ENCODE results near the gene ETS2.
"Not testable (repeated sequence)": the region's sequence is repeated elsewhere in the genome, so short reads cannot be mapped to it uniquely, and the experiment has no call there.

The ETS2 gene

GRCh38 chr21:38819051-38819718 lies 13.5 kb downstream of the ETS2 start:
- DNase-seq: no peak

GRCh38 chr21:38819719-38820159 lies 14.0 kb downstream of the ETS2 start:
- peak; percentile 8 for DNase-seq

GRCh38 chr21:38820471-38821239 lies 14.9 kb downstream of the ETS2 start:
- no peak for DNase-seq

GRCh38 chr21:38821248-38821647 lies 15.5 kb downstream of the ETS2 start:
- no peak for DNase-seq

GRCh38 chr21:38821959-38822682 lies 16.4 kb downstream of the ETS2 start:
- no peak for DNase-seq

GRCh38 chr21:38822778-38823238 lies 17.1 kb downstream of the ETS2 start:
- no peak for DNase-seq

GRCh38 chr21:38823737-38824123 lies 18.0 kb downstream of the ETS2 start:
- DNase-seq: no peak

- no peak for DNase-seq
Measured at GRCh38 chr21:38824124-38824822, 18.5 kb downstream of the ETS2 start.

- DNase-seq: no peak
Measured at GRCh38 chr21:38825269-38825668, 19.5 kb downstream of the ETS2 start.

GRCh38 chr21:38825921-38826320 lies 20.2 kb downstream of the ETS2 start:
- DNase-seq: no peak

GRCh38 chr21:38828111-38828510 lies 22.4 kb downstream of the ETS2 start:
- DNase-seq: not testable (repeated sequence)

GRCh38 chr21:38830671-38831525 lies 25.2 kb downstream of the ETS2 start:
- no peak for DNase-seq

- peak; percentile 64 for DNase-seq
Measured at GRCh38 chr21:38831526-38832467, 26.1 kb downstream of the ETS2 start.

GRCh38 chr21:38832664-38833063 lies 26.9 kb downstream of the ETS2 start:
- no peak for DNase-seq

- DNase-seq: no peak
Measured at GRCh38 chr21:38833117-38833516, 27.4 kb downstream of the ETS2 start.

GRCh38 chr21:38834725-38835124 lies 29.0 kb downstream of the ETS2 start:
- no peak for DNase-seq

GRCh38 chr21:38837806-38838461 lies 32.2 kb downstream of the ETS2 start:
- no peak for DNase-seq

GRCh38 chr21:38838598-38839327 lies 33.0 kb downstream of the ETS2 start:
- no peak for DNase-seq

Data from T1000 (cell line).